G401 (cell line): ENCODE results near the gene LRP2. TPM values are rescaled to one million over a fixed set of nuclear protein-coding genes. Genes with fewer than 3 reads are reported as not detected.

Source experiments
- DNase-seq: peaks from one replicate; pipeline ENCODE4 v3.0.0-alpha.2; 2015; ENCODE audit warnings: low spot score
- in situ Hi-C: cut with HindIII; loops from 2 replicates; pipeline ENCODE4 v1.10.0; 2016; ENCODE audit warnings: low sequenced_read_pairs, mixed read lengths
- total RNA-seq: library from RNA; depleted of rRNA; stranded (reverse); fragments of >200 nt; shearing (Covaris generic); gene quantifications from 2 replicates; pipeline ENCODE4 v1.2.3, GENCODE V29; 2014

The LRP2 gene
- total RNA-seq, 1 experiment from 2014 or later: not detected

DNA sequence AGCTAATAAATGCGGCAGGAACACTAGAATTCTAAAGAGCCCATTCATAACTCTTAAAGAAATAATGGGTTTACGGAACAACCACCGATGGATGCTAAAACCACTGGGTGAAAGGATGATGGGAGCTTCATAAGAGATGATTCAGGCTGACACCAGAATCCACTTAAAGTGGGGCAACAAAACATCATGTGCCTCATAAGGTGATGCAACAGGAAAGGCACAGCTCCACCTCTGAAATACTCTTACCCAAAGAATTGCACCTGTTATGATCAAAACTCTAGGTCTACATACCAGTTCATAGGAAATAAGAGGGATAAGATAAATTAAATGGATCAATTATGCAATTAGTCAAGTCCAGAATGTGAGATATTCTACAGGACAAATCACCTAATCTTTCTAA is 161.6 kb downstream of the LRP2 start:
- in situ Hi-C loops: no loop called here
- DNase-seq: no peak

DNA sequence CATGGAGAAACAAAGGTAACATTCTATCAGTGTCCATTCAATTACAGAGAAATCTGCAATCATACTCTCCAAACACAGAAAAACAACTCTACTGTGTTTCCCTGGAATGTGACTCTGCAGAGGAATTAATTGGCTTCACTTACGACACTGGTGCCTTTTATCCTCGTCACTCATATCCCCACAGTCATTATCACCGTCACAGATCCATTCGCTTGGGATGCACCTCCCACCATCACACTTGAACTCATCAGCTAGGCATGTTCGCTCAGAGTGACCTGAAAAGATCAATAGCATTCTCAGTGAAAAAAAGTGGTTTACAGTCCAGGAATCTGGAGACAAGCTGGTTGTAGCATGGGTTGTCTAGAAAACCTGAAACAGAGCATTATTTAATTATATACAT is 168.7 kb downstream of the LRP2 start:
- in situ Hi-C loops: no loop called here
- DNase-seq: no peak

DNA sequence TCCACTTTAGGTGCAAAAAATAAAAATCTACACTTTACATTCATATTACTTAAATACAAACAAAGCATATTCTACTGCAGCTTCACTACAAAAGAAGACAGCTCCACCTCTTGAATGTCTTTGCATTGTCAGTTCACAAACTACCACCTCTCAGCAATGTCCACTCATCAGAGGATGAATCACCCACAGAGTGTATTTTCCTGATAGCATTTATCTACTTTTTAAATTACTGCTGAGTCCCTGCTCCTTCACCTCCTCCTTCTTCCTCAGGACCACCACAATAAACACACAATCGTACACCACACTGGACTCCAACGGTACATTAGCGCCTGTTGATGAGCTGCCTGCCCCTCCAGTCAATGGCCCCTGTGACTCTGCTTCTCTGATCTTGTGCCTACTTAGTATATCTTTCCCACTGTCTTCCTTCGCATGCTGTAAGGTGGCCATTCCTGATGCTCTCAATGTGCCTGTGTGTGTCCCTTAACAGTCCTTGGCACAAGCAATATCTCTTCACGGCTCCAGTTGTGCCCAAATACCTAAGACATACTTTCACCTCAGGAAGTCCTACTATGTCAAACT is 172.0 kb downstream of the LRP2 start:
- in situ Hi-C loops: no loop called here
- no peak for DNase-seq

DNA sequence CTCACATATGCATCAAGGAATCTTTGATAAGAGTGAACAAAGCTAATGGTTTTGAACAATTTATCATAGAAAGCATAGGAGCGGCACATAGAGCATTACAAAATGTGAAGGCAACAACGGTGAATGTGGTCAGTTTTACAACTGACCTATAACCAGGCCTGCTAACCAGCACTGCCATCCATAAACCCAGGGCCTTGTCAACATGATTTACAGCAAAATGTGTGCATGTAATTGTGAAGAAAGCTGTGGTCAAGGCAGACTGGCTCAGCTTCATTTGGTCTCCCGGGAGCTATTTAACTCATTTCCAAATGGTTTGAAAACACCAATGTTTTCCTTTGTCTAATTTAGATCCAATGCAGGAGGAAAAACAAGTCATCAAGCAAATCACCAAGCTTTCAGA is 173.2 kb downstream of the LRP2 start:
- DNase-seq: no peak
- in situ Hi-C loops: no loop called here

DNA sequence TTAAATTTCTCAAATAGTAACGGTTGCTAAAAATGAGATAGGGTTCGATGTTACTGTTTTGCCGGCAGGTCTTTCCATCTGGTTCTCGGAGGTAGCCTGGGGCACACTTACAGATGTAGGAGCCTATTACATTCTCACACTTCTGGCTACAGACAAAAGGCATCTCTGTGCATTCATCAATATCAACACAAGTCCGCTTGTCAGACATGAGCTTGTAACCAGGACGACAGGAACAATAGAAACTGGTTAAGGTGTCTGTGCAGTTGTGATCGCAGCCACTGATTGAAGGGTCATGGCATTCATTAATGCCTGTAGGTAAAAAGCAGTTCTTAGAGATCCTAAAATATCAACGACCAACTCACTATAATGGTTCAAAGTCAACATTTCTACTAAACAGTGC is 176.6 kb downstream of the LRP2 start:
- in situ Hi-C loops: no loop called here
- no peak for DNase-seq

DNA sequence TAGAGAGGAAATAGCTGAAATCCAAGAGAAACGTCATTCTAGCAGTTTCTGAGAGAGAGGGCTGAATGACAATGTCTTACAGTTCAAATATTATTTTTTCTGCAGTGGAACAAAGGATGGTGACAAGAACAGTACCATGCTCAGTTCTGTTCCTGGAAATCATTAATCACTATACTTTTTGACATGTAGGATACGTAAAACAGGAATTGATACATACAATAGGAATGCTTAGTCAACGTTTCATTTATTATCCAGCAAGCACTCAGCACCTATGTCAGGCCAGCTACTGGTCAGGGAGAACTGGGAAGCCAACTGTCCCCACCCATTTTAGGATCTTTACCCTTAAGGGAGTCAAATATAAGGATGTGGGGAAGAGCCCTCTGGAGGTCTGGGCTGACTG is 178.3 kb downstream of the LRP2 start:
- no peak for DNase-seq
- in situ Hi-C loops: no loop called here

DNA sequence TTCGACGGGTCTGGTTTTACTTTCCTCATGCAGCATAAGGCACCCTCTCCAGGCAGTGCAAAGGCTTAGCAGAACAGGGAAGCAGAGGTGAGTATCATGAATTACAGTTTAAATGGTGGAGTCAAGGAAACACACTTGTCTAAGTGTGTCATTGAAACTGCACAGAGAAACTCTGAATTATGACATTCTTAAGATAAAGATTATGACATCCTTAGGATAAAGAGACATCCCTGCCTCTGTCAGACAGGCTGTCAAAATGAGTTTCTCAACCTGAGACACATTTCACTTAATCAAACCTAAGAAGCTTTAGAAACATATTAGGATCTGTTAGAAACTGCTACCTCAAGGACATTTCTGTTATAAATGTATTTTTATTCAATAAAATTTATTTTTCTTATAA is 179.8 kb downstream of the LRP2 start:
- in situ Hi-C loops: no loop called here
- DNase-seq: no peak

DNA sequence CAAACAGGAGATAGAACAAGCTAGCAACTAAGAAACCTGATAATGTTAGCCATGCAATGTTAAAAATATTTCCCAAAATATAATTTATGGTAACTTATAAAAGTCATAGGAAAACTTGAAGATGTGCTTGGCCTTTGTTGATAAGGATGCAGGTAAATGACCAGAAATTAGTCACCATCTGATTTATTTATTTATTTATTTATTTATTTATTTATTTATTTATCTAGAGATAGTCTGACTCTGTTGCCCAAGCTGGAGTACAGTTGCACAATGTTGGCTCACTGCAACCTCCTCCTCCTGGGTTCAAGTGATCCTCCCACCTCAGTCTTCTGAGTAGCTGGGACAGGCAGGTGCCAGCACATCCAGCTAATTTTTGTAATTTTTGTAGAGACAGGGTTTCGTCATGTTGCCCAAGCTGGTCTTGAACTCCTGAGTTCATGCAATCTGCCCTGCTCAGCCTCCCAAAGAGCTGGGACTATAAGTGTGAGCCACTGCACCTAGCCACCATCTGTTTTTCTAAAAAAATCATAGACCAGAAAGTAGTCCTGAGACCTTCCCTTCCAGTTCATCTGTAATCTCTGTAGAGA is 183.4 kb downstream of the LRP2 start:
- in situ Hi-C loops: no loop called here
- DNase-seq: no peak

DNA sequence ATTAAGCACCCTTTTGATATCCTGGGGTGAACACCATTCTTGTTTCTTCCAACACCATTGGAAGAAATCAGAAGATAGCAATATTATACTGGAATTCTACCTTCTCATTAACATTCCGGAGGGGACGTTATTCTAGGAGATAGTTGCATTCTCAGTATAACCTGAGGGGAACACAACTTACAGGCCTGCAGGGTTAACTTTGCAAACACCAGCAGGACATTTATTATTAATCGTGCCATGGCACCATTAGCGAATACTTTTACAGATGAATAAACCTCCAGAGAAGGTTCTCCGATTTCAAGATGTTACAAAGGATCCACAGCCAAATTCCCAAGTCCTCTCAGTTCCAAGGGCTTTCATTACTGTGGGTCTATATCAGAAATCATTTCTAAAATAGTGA is 184.0 kb downstream of the LRP2 start:
- in situ Hi-C loops: no loop called here
- no peak for DNase-seq

DNA sequence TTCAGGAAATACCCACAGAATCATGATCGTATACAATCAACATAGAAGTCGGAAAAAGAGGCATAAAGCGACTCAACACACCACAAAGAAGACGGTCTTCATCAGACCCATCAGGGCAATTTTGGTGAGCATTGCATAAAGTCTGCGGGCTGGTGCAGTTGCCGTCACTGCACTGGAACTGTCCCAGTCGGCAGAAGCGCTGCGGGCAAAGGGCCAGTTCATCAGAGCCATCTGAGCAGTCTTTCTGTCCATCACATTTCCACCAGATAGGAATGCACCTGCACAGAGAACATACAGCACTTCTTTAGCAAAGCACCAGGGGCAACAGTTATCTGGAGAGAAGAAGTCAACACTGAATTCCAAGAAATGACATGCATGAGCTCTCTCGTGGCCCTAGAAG is 187.2 kb downstream of the LRP2 start:
- DNase-seq: no peak
- in situ Hi-C loops: no loop called here

DNA sequence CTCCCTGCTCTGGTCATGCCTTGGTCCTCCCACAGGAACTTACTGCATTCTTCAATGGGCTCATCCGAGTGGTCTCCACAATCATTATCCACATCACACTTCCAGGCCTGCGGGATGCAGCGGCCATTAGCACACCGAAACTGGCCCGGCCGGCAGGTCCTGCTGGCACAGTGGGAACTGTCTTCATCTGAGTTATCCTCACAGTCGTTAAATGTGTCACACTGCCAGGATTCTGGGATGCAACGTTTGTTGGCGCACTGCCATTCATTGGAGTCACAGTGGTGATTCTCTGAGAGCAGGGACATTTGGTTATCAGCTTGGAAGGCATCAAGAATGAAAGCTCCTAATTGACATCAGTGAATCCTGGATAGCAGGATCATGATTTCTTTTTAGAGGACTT is 188.5 kb downstream of the LRP2 start:
- peak; percentile 85 for DNase-seq
- in situ Hi-C loops: no loop called here

DNA sequence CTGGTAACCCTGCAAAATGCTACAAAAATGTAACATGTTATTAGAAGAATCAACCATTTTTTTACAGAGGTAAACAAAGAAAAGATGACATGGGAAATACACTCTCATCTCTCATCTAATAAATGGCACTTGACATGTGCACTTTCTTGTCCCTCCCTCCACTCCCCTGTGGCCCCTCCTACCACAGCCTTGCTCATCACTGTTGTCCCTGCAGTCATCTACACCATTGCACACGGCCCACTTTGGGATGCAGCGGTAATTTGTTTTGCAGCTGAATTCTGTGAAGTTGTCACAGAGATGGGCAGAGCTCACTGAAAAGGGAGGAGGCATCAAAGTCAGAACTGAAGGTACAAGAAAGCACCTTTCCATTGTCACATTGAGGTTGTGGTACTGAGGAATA is 189.4 kb downstream of the LRP2 start:
- in situ Hi-C loops: no loop called here
- no peak for DNase-seq

DNA sequence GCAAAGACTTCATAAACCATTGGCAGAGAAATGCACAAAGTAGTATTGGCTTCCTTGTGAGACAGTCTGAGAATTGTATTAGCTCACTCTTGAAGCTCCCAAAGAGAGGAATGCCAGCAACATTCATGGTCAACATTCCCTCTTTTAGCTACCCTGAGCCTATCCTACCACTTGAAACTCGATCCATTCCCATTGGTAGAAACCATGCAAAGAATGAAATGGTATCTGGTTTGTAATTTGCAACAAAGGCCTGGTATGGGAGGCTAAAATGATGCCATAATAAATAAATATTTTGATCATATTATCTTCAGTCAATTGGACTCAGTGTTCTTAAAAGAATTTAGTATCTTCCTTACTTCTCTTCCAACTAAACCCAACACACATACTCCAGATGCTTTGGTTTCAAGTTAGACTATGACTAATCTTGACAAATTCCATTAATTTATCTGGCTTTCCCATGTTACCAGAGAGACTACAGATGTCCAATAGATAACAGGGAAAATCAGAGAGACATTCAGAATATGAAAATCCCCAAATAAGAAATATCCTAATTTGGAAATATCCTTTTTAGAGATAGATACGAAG is 190.1 kb downstream of the LRP2 start:
- in situ Hi-C loops: no loop called here
- DNase-seq: no peak

DNA sequence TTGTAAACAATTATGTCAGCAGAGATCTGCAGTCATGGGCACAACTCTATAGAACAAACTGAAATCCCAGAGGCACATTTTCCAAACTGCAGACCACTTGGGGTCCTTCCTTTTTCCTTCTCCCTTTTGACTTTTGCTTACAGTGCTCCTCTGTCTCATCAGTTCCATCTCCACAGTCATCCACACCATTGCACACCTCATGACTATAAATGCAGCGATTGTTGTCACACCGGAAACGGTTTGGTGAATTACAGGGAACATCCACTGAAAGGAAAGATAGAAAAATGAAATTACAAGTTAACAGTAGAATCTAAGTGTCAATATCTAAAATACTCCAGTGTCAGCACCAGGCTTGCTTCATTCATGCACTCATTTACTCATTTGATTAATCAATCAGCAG is 196.5 kb downstream of the LRP2 start:
- in situ Hi-C loops: no loop called here

DNA sequence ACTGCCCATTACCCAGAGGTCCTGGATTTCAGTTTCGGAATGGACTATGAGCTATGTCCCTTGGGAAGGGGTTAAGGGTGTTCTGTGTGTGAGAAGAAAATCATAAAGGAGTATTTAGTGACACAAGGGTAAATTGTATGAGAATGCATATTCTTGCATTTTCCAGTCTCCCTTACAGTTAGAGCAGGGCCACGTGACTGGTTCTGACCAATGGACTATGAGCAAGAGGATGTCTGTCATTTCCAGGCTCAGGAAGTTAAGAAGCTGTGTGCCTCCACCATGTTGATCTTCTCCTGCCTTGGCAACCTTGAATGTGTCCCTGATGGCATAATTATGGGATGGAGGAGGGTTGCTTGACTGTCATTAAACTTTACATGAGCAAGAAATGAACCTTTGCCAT is 198.0 kb downstream of the LRP2 start:
- DNase-seq: no peak
- in situ Hi-C loops: no loop called here

More for the DNA sequence above, 196.5 kb downstream of the LRP2 start:
- DNase-seq: no peak

DNA sequence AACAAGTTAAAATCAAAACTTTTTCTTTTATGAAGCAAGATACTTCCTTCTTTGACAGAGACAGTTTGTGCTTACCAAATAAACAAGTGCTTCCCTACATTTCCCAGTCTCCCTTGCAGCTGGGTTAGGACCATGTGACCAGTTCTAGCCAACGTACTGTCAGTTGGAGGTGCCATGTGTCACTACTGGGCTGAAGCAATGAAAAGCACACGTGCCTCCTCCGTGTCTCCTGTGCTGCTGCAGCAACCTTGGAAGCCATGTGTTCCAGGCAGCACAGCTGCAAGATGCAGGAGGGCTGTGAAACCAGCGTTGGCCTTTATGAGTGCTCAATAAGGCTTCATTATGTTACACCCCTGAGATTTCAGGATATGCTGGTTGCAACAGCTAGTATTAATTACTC is 199.7 kb downstream of the LRP2 start:
- DNase-seq: no peak
- in situ Hi-C loops: no loop called here

DNA sequence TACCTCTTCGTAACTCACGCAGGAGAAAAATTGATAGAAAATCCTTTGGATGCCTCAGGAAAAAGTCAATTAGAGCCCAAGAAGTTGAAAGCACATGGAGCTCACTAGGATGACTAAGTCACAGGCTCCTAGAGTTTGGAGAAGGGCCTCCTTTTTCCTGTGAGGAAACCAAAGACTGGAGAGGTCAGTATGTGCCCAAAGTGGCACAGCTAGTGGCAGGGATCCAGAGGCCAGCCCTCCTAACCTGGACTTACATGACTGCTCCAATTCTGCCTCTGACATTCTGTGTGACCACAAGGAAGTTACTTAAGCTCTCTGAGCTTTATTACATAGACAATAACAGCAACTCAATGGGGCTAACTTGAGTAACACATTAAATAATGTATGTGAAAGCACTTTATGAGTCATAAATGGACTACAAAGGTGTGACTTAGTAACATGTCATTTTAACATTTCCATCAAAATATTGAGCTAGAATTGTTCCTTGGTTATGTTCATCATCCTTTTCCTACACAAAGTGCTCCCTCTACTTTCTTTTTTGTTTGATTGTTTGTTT is 201.3 kb downstream of the LRP2 start:
- no peak for DNase-seq
- in situ Hi-C loops: no loop called here

DNA sequence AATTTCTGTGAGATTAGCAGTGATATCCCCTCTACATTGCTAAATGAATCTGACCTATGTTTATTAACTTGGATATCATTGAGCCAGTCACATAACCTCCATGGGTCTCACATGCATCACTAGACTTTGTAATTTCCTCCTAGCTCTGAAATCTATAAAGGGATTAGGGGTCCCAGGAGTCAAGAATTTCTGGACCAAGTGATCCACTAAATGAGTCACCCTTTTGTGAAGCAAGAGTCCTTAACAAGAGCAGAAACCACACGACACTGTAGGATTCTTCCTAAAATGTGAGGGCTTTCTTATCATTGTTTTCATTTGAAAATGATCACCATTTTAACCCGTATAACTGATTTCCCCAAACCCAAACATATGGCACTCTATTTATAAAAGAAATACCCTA is 202.6 kb downstream of the LRP2 start:
- no peak for DNase-seq
- in situ Hi-C loops: no loop called here

DNA sequence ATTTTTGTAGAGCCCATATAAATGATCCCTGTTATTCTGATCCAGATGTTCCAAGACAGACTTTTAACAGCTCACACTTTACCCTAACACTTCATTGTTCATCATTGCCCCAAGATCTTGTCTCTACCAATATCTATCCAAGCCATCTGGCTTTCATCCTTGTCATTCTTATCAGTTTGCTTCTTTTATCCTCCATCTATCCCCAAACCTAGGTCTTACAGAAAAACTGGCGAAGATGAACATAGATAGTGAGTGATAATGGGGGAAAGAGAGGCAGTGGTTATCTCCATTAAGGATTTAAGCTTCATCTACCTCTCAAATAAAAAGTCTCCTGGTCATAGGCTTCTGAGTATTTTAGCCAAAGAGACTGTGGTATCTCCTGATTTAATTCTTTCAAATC is 203.5 kb downstream of the LRP2 start:
- in situ Hi-C loops: no loop called here

DNA sequence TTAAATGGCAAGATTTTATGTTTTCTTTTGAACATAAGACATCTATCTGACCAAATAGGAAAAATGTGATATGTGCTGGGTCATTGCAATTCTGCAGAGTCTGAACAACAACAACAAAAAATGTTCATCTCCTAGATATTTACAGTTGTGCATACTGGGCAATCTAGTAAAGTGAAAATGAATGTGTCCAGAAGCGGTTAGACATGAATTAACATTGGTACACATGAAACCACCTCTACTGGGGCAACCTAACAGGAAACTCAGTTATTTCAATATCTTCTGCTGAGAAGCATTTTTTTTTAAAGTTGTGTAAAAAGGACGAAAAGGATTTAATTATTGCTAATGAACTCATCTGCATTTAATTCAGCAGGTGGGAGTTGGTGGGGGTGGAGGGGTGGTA is 216.1 kb downstream of the LRP2 start:
- in situ Hi-C loops: no loop called here
- DNase-seq: no peak

More for the DNA sequence above, 203.5 kb downstream of the LRP2 start:
- no peak for DNase-seq

DNA sequence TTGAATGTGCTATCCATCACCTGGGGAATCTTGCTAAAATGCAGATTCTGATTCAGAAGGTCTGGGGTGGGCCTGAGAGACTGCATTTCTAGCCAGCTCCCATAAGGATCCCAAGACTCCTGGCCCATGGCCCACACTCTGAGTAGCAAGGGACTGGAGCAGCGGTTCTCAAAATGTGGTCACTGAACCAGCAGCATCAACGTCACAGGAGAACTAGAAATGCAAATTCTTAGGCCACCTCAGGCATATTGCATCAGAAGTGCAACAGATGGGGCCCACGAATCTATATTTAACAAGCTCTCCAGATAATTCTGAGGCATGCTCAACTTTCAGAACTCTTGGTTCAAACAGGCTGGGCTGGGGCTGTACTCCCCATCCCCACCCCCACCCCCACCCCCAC is 218.3 kb downstream of the LRP2 start:
- in situ Hi-C loops: no loop called here
- DNase-seq: no peak
